KMS-11 (cell line): ENCODE data around the gene ZMYND10.

ENCODE experiments used
- H2AFZ ChIP-seq: fragments of 200-600 bp; sonication (generic); 2 replicates; pipeline ENCODE4 v1.6.1; 2016; ENCODE audit warnings: antibody characterized with exemption, mixed run types, low read depth
- H3K27ac ChIP-seq: fragments of 200-600 bp; sonication (generic); 2 replicates; pipeline ENCODE4 v1.6.1; 2016; ENCODE audit warnings: mild to moderate bottlenecking, mixed run types
- H3K27me3 ChIP-seq: fragments of 200-600 bp; sonication (generic); 2 replicates; pipeline ENCODE4 v1.6.1; 2017; ENCODE audit warnings: mild to moderate bottlenecking, low read depth, mixed run types, moderate library complexity; ENCODE audit not compliant: insufficient read depth
- H3K36me3 ChIP-seq: fragments of 200-600 bp; sonication (generic); 2 replicates; pipeline ENCODE4 v1.6.1; 2017; ENCODE audit warnings: mild to moderate bottlenecking, mixed run types; ENCODE audit not compliant: insufficient read depth
- H3K4me1 ChIP-seq: fragments of 200-600 bp; sonication (generic); 2 replicates; pipeline ENCODE4 v1.6.1; 2016; ENCODE audit warnings: mild to moderate bottlenecking, low read depth, mixed run types; ENCODE audit not compliant: poor library complexity, severe bottlenecking
- H3K4me2 ChIP-seq: fragments of 200-600 bp; sonication (generic); 2 replicates; pipeline ENCODE4 v1.7.0; 2016; ENCODE audit warnings: mild to moderate bottlenecking, mixed run types
- H3K4me3 ChIP-seq: fragments of 200-600 bp; sonication (generic); IDR thresholded peaks from 2 replicates; pipeline ENCODE4 v1.6.1; 2017; ENCODE audit warnings: low read depth, low read length, mixed read lengths; ENCODE audit not compliant: insufficient read depth
- H3K79me2 ChIP-seq: fragments of 200-600 bp; sonication (generic); 2 replicates; pipeline ENCODE4 v1.6.1; 2016; ENCODE audit warnings: low read depth, mixed run types; ENCODE audit not compliant: insufficient read depth
- H3K9ac ChIP-seq: fragments of 200-600 bp; sonication (generic); 2 replicates; pipeline ENCODE4 v1.6.1; 2016; ENCODE audit warnings: mild to moderate bottlenecking, mixed run types
- H4K20me1 ChIP-seq: fragments of 200-600 bp; sonication (generic); 2 replicates; pipeline ENCODE4 v1.6.1; 2016; ENCODE audit warnings: mild to moderate bottlenecking, mixed run types; ENCODE audit not compliant: insufficient read depth
- CTCF ChIP-seq: fragments of 200-600 bp; sonication (generic); conservative IDR thresholded peaks from 2 replicates; pipeline ENCODE4 v1.6.1; 2017; ENCODE audit warnings: low read depth, mild to moderate bottlenecking, antibody characterized with exemption, low read length, moderate library complexity, mixed read lengths

ZMYND10 gene

DNA sequence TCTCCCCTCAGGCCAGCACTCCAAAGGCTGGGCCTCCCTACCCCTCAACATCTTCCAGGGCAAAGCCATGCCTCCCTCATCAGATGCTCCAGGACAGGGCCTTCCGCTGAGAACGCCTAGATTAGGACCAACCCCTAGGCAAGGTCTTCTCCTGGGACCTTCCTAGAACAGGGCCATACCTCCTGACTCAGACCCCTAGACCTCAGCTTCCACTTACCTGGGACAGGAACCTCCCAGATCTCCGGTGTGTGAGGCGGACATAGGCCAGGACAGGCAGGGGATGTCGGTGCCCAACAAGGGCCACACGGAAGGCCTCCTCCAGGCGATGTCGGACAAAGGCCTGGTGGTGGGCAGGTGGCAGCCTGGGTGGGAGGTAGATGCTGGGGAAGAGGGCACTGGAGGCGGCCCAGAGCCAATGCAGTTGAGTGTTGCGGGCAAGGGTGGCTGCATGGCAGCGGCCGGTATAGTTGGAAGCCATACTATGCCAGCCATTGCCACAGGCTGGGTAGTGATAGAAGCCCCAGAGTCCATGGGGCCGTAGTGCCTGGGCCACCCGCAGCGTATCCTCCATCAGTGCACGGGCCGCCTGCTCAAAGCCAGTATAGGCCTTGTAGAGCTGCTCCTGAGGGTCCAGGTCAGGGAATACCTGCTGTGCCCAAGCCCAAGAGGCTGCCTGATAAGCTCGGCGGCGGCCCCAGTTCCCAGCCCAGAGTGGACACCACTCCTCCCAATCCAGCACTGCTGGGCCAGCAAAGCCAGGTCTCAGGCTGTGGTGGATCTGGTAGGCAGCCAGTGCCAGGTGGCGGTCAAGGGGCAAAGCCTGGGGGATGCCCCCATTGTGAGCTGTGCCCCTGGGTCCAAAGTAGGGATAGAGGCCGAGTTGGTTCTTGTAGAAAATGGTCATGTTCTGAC, 50.8 kb downstream of the ZMYND10 start:
- peaks cover 17% of the 10 kb centered on the region for H3K79me2 ChIP-seq
- H3K9ac ChIP-seq, result no peak overlapping the region
- no peaks in the 10 kb centered on the region for H3K27me3 ChIP-seq
- no peaks in the 10 kb centered on the region for H4K20me1 ChIP-seq
- no peak for TF ChIP-seq CTCF
- no peak overlapping the region for H3K4me3 ChIP-seq
- no peak overlapping the region for H3K4me2 ChIP-seq
- no peaks in the 10 kb centered on the region for H3K36me3 ChIP-seq
- peaks cover 15% of the 10 kb centered on the region for H3K4me1 ChIP-seq
- H2AFZ ChIP-seq, result no peak overlapping the region
- H3K27ac ChIP-seq, result no peak overlapping the region

GRCh38 chr3:50294089-50294488, 51.4 kb downstream of the ZMYND10 start:
- H3K27me3 ChIP-seq, result no peaks in the 10 kb centered on the region
- H3K4me2 ChIP-seq, result no peak overlapping the region
- H2AFZ ChIP-seq, result no peak overlapping the region
- H3K4me1 ChIP-seq, result peaks cover 14% of the 10 kb centered on the region
- no peak overlapping the region for H3K27ac ChIP-seq
- no peaks in the 10 kb centered on the region for H4K20me1 ChIP-seq
- no peaks in the 10 kb centered on the region for H3K36me3 ChIP-seq
- no peak overlapping the region for H3K9ac ChIP-seq
- H3K4me3 ChIP-seq, result no peak overlapping the region
- no peak for TF ChIP-seq CTCF
- H3K79me2 ChIP-seq, result peaks cover 17% of the 10 kb centered on the region

GRCh38 chr3:50293079-50293801, 52.3 kb downstream of the ZMYND10 start:
- no peak for TF ChIP-seq CTCF
- Histone ChIP-seq H3K27me3 (no peaks in the 10 kb centered on the region), H3K9ac (peak overlapping the region; percentile 96), H3K4me2 (peak overlapping the region; percentile 79), H3K27ac (peak overlapping the region; percentile 39), H4K20me1 (no peaks in the 10 kb centered on the region), H3K36me3 (no peaks in the 10 kb centered on the region), H2AFZ (peak overlapping the region; percentile 61; the same call in 1 of the 2 replicates), H3K4me3 (peak overlapping the region; percentile 26), H3K79me2 (peaks cover 17% of the 10 kb centered on the region), H3K4me1 (peaks cover 10% of the 10 kb centered on the region)

DNA sequence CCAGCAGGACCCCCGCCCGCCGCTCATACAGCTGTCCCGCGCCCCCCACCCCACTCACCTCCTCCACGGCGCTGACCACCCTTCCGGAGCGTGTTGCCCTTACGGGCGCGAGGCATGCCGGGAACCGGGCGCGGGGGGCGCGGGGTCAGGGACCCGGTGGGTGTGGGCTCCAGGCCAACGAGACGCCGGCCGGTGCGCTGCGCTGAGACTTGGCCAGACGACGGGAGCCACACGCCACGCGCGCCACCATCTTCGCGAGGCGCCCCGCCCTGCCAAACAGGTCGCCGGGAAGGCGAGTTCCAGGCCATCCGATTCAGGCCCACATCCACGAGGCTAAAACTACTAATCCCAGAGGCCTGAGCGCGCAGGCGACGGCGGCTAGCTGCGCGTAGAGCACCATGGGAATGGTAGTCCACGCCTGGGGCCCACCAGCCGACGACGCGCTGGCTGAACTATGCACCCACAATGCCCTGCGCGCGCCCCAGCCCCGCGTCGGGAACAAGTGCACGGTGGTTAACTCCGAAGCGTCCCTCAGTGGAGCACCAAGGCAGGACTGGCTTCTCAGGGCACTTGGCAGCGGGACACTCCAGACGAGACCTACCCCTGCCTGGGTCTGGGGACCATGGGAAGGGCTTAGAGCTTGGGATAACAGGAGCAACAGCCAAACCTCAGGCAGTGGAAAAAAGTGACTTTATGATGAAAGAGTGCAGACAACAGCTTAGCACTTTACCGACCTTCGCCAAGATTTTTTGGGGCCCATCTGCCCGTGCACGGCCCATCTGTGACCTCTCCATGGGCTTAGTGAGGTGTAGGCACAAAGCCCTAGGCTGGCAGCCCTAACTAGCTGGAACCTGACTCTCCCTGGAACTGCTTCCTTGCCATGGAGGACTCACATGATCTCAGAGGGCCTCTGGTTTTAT, 53.1 kb downstream of the ZMYND10 start, which contains the start of gene IFRD2:
Gene IFRD2 (minus strand): TSS at position 271 of the 920 bp plus-strand sequence. CDS start 155 bp downstream, at position 116.
- no peaks in the 10 kb centered on the region for H3K27me3 ChIP-seq
- H3K79me2 ChIP-seq, result peaks cover 17% of the 10 kb centered on the region
- H2AFZ ChIP-seq, result peak within 1 kb of the TSS; percentile 61; the same call in 1 of the 2 replicates
- peak within 1 kb of the TSS; percentile 96 for H3K9ac ChIP-seq
- H3K36me3 ChIP-seq, result no peaks in the 10 kb centered on the region
- peaks cover 7% of the 10 kb centered on the region for H3K4me1 ChIP-seq
- peak within 1 kb of the TSS; percentile 84 for H3K4me2 ChIP-seq
- H3K4me3 ChIP-seq, result peak within 1 kb of the TSS; percentile 26
- H3K27ac ChIP-seq, result peak within 1 kb of the TSS; percentile 74
- no peaks in the 10 kb centered on the region for H4K20me1 ChIP-seq
- no peak for TF ChIP-seq CTCF
